ENCODE results near the gene MSH5.

The MSH5 gene

GRCh38 chr6:31729979-31730630 lies 9.7 kb upstream of the MSH5 start:
- TF ChIP-seq EZH2phosphoT487 (IDR thresholded peaks at IDR 0.05; ENCODE audit: low read depth) (no peak), CTCF (IDR thresholded peaks at IDR 0.05; ENCODE audit: low read depth, low read length) (no peak)
- H3K9ac ChIP-seq (ENCODE audit: low read length): no peak overlapping the region
- H4K20me1 ChIP-seq (ENCODE audit: insufficient read depth, low read length): peaks cover 13% of the 10 kb centered on the region
- peaks cover 18% of the 10 kb centered on the region for H3K79me2 ChIP-seq (ENCODE audit: low read length)
- no peak overlapping the region for H3K27ac ChIP-seq (ENCODE audit: low read length)
- no peak overlapping the region for H3K4me2 ChIP-seq (ENCODE audit: low read length)
- H3K36me3 ChIP-seq (replicated peaks; ENCODE audit: low read depth, low read length): peaks cover 46% of the 10 kb centered on the region
- no peaks in the 10 kb centered on the region for H3K9me3 ChIP-seq (ENCODE audit: insufficient read depth, low read length)
- no peak overlapping the region for H2AFZ ChIP-seq (ENCODE audit: low read depth, low read length)
- no peak overlapping the region for H3K4me3 ChIP-seq (ENCODE audit: low read length)
- peaks cover 36% of the 10 kb centered on the region for H3K4me1 ChIP-seq (ENCODE audit: low read length)
- H3K27me3 ChIP-seq (ENCODE audit: low read depth, low read length): no peaks in the 10 kb centered on the region

DNA sequence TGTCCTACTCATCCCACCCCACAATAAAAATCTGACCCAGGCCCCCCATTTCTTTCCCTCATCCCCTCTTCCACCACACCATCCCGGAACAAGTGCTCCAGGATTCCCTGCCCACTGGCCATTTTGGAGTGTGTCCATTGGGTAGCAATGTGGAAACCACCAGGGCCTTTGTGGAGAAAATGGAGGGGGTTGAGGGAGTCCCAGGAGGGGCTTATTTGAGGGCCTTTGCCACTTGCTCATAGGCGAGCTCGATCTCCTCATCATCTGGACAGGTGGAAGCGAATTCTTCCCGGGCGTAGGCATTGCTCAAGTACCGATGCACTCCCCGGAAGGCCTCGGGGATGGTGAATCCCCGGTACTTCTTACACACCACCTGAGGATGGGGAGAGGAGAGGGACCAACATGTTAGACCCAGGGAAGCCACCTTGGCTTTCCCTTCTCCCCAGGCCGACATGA lies 9.1 kb upstream of the MSH5 start:
- Histone ChIP-seq H2AFZ (ENCODE audit: low read depth, low read length) (no peak overlapping the region), H3K4me2 (ENCODE audit: low read length) (no peak overlapping the region), H3K9ac (ENCODE audit: low read length) (no peak overlapping the region), H3K36me3 (replicated peaks; ENCODE audit: low read depth, low read length) (peaks cover 46% of the 10 kb centered on the region), H3K79me2 (ENCODE audit: low read length) (peaks cover 23% of the 10 kb centered on the region), H3K27ac (ENCODE audit: low read length) (no peak overlapping the region), H3K4me3 (ENCODE audit: low read length) (no peak overlapping the region), H4K20me1 (ENCODE audit: insufficient read depth, low read length) (peaks cover 13% of the 10 kb centered on the region), H3K27me3 (ENCODE audit: low read depth, low read length) (no peaks in the 10 kb centered on the region), H3K9me3 (ENCODE audit: insufficient read depth, low read length) (no peaks in the 10 kb centered on the region), H3K4me1 (ENCODE audit: low read length) (peaks cover 36% of the 10 kb centered on the region)
- TF ChIP-seq CTCF (IDR thresholded peaks at IDR 0.05; ENCODE audit: low read depth, low read length): no peak
- no peak for TF ChIP-seq EZH2phosphoT487 (IDR thresholded peaks at IDR 0.05; ENCODE audit: low read depth)

GRCh38 chr6:31732029-31732428 lies 7.8 kb upstream of the MSH5 start:
- Histone ChIP-seq H3K79me2 (ENCODE audit: low read length) (peaks cover 37% of the 10 kb centered on the region), H3K4me2 (ENCODE audit: low read length) (no peak overlapping the region), H3K9ac (ENCODE audit: low read length) (no peak overlapping the region), H3K27me3 (ENCODE audit: low read depth, low read length) (no peaks in the 10 kb centered on the region), H3K4me3 (ENCODE audit: low read length) (no peak overlapping the region), H4K20me1 (ENCODE audit: insufficient read depth, low read length) (peaks cover 13% of the 10 kb centered on the region), H3K36me3 (replicated peaks; ENCODE audit: low read depth, low read length) (peaks cover 34% of the 10 kb centered on the region), H3K9me3 (ENCODE audit: insufficient read depth, low read length) (no peaks in the 10 kb centered on the region), H3K27ac (ENCODE audit: low read length) (no peak overlapping the region), H2AFZ (ENCODE audit: low read depth, low read length) (no peak overlapping the region), H3K4me1 (ENCODE audit: low read length) (peaks cover 41% of the 10 kb centered on the region)
- TF ChIP-seq CTCF (IDR thresholded peaks at IDR 0.05; ENCODE audit: low read depth, low read length) (no peak), EZH2phosphoT487 (IDR thresholded peaks at IDR 0.05; ENCODE audit: low read depth) (no peak)

- no peak for TF ChIP-seq EZH2phosphoT487 (IDR thresholded peaks at IDR 0.05; ENCODE audit: low read depth)
- TF ChIP-seq CTCF (IDR thresholded peaks at IDR 0.05; ENCODE audit: low read depth, low read length): no peak
- H4K20me1 ChIP-seq (ENCODE audit: insufficient read depth, low read length): peaks cover 8% of the 10 kb centered on the region
- H3K9me3 ChIP-seq (ENCODE audit: insufficient read depth, low read length): no peaks in the 10 kb centered on the region
- no peak overlapping the region for H3K9ac ChIP-seq (ENCODE audit: low read length)
- H3K27ac ChIP-seq (ENCODE audit: low read length): no peak overlapping the region
- H3K27me3 ChIP-seq (ENCODE audit: low read depth, low read length): no peaks in the 10 kb centered on the region
- H3K36me3 ChIP-seq (replicated peaks; ENCODE audit: low read depth, low read length): peaks cover 30% of the 10 kb centered on the region
- H3K79me2 ChIP-seq (ENCODE audit: low read length): peaks cover 37% of the 10 kb centered on the region
- H3K4me1 ChIP-seq (ENCODE audit: low read length): peaks cover 41% of the 10 kb centered on the region
- H3K4me2 ChIP-seq (ENCODE audit: low read length): no peak overlapping the region
- no peak overlapping the region for H2AFZ ChIP-seq (ENCODE audit: low read depth, low read length)
- H3K4me3 ChIP-seq (ENCODE audit: low read length): no peak overlapping the region
Observed at GRCh38 chr6:31733734-31734133, 6.1 kb upstream of the MSH5 start.

All from OCI-LY3 (cell line).